ENCODE results near the gene DES. TPM values are rescaled to one million over a fixed set of nuclear protein-coding genes. Genes with fewer than 3 reads are reported as not detected.

Gene DES
- total RNA-seq, 1 donor: not detected

DNA sequence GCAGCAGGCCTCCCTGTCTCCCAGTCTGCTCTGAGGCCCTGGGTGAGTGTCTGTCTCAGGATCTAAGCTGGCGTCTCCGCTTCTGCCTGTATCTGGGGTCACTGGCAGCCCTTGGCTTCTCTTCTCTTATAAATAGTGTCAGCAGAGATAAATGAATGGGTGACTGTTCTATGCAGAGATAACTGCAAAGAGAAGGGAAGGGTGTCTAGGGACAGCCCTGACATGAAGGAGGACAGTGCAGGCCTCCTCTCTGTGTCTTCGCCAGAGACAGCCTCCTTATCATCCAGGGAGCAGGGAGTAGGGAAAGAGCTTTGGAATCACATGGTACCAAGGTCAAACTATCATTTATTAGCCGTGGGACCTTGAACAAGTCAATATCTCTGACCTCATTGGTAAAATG is 52.3 kb downstream of the DES start:
- DNase-seq (ENCODE audit: low read depth in 2 of 3, low spot score in 2 of 3): no peak

- DNase-seq (ENCODE audit: low read depth in 2 of 3, low spot score in 2 of 3): no peak
Measured at GRCh38 chr2:219471476-219472371, 53.5 kb downstream of the DES start.

- DNase-seq (ENCODE audit: low read depth in 2 of 3, low spot score in 2 of 3): no peak
Measured at GRCh38 chr2:219472629-219473187, 54.5 kb downstream of the DES start.

DNA sequence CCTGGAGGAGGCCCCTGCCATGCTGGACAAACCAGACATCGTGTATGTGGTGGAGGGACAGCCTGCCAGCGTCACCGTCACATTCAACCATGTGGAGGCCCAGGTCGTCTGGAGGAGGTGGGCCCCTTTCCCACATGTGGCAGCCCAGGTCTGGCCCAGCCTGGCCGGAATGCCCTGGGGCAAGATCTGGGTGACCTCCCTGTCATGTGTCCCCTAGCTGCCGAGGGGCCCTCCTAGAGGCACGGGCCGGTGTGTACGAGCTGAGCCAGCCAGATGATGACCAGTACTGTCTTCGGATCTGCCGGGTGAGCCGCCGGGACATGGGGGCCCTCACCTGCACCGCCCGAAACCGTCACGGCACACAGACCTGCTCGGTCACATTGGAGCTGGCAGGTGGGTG is 55.3 kb downstream of the DES start:
- DNase-seq (ENCODE audit: low read depth in 2 of 3, low spot score in 2 of 3): no peak

- DNase-seq (ENCODE audit: low read depth in 2 of 3, low spot score in 2 of 3): no peak
Measured at GRCh38 chr2:219474285-219475060, 56.3 kb downstream of the DES start.

- no peak for DNase-seq (ENCODE audit: low read depth in 2 of 3, low spot score in 2 of 3)
Measured at GRCh38 chr2:219475278-219475677, 57.1 kb downstream of the DES start.

DNA sequence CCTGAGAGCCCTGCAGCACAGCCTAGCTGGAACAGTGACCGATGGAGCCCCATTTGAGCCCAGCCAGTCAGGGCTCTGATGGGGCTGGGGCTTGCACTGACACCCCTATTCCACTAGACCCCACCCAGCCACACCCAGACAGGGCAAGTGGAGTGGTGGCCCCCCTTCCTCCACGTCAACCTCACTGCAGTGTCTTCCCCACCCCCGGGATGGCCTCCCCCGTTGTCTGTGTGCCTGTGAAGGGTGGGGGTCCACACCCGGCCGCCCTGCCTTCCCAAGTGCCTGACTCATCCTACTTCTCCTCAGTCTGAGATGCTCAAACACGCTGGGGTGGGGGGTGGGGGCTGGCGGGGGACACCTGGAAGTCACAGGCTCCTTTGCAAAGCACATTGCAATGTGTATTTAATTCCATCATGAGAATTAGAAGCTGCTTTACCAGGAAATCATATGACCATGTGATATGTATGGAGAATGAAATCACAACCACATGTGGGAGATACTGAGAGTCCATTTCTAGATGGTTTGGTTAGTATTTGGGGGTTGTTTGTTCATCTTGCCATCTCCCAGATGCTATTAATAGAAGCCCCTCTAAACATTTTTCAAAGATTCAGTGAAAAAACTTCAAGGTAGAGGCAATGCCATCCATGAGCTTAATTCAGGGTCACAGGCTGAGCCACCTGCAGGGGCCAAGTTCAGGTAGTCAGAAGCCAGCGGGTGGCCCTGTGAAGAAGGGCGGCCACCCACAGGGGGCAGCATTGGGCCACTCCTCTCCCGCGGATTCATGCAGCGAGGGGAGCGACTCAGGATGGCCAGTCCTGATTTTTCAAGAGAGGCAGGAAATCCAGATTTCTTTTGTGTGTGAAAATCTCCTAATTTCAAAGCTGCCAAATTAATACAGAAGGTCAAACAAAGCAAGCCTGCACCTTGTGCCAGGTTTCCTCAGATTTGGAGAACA is 57.8 kb downstream of the DES start:
- DNase-seq (ENCODE audit: low read depth in 2 of 3, low spot score in 2 of 3): peak in 2 of 3 donors; percentile 43 to 63

Other genes starting within 250 kb of the DES start
- gene SLC23A3, start 248.3 kb upstream of the DES start, total RNA-seq: 0.27 TPM
- 60.1 TPM for gene CNPPD1, start 241.5 kb upstream of the DES start, total RNA-seq
- gene RETREG2, start 240.1 kb upstream of the DES start, total RNA-seq: 108 TPM
- 87.8 TPM for gene ZFAND2B, start 211.6 kb upstream of the DES start, total RNA-seq
- gene ABCB6, start 199.4 kb upstream of the DES start, total RNA-seq: 11.3 TPM
- 56.8 TPM for gene ATG9A, start 188.7 kb upstream of the DES start, total RNA-seq
- gene ANKZF1, start 188.6 kb upstream of the DES start, total RNA-seq: 38.5 TPM
- 21.8 TPM for gene GLB1L, start 172.9 kb upstream of the DES start, total RNA-seq
- 39.6 TPM for gene STK16, start 172.9 kb upstream of the DES start, total RNA-seq
- not detected for gene TUBA4B, start 165.1 kb upstream of the DES start, total RNA-seq
- gene TUBA4A, start 164.5 kb upstream of the DES start, total RNA-seq: 22.9 TPM
- gene DNAJB2, start 139.0 kb upstream of the DES start, total RNA-seq: 24.8 TPM
- gene PTPRN, start 109.0 kb upstream of the DES start, total RNA-seq: under 0.01 TPM
- gene RESP18, start 85.6 kb upstream of the DES start, total RNA-seq: not detected
- gene DNPEP, start 30.5 kb upstream of the DES start, total RNA-seq: 118 TPM
- 0.81 TPM for gene SPEG, start 16.5 kb downstream of the DES start, total RNA-seq
- 32.0 TPM for gene GMPPA, start 80.5 kb downstream of the DES start, total RNA-seq
- gene ASIC4, start 96.1 kb downstream of the DES start, total RNA-seq: 0.27 TPM
- 10.2 TPM for gene CHPF, start 125.4 kb downstream of the DES start, total RNA-seq
- 0.54 TPM for gene TMEM198, start 125.7 kb downstream of the DES start, total RNA-seq
- gene OBSL1, start 153.2 kb downstream of the DES start, total RNA-seq: 114 TPM
- 0.27 TPM for gene INHA, start 153.9 kb downstream of the DES start, total RNA-seq
- 30.2 TPM for gene STK11IP, start 179.5 kb downstream of the DES start, total RNA-seq
- under 0.01 TPM for gene SLC4A3, start 209.3 kb downstream of the DES start, total RNA-seq